Stimulated activated memory B cell treated with anti-CD40 and anti-IgM and Interleukin-4, amounts not matched to agents 10 μg/mL and 1 μg/mL and 100 μg/mL, for 72 hours (primary cell): ENCODE measurements around the gene CCNO.

Experiments
- ATAC-seq: fragments of 150-1000 bp; cut with Tn5 transposase; 2 replicates; pipeline ENCODE4 v1.10.0; 2021
- H3K27ac Mint-ChIP-seq: one replicate; pipeline ENCODE4 v1.8.0; 2022; ENCODE audit warnings: mild to moderate bottlenecking, mixed read lengths
- H3K27me3 Mint-ChIP-seq: one replicate; pipeline ENCODE4 v1.8.0; 2022; ENCODE audit warnings: mixed read lengths
- H3K36me3 Mint-ChIP-seq: one replicate; pipeline ENCODE4 v1.8.0; 2022; ENCODE audit warnings: mixed read lengths
- H3K4me1 Mint-ChIP-seq: one replicate; pipeline ENCODE4 v1.8.0; 2022; ENCODE audit warnings: mixed read lengths
- H3K4me3 Mint-ChIP-seq: one replicate; pipeline ENCODE4 v1.8.0; 2022; ENCODE audit warnings: mild to moderate bottlenecking, moderate library complexity, mixed read lengths
- H3K9me3 Mint-ChIP-seq: one replicate; pipeline ENCODE4 v1.8.0; 2022; ENCODE audit warnings: mixed read lengths

The CCNO gene

GRCh38 chr5:55188656-55189540 lies 44.5 kb downstream of the CCNO start:
- Mint-ChIP-seq H3K9me3 (no peaks in the 10 kb centered on the region), H3K4me3 (no peak overlapping the region), H3K27me3 (peaks cover 66% of the 10 kb centered on the region), H3K36me3 (no peaks in the 10 kb centered on the region), H3K27ac (no peak overlapping the region), H3K4me1 (no peaks in the 10 kb centered on the region)
- ATAC-seq: no peak

GRCh38 chr5:55187370-55187769 lies 46.0 kb downstream of the CCNO start:
- Mint-ChIP-seq H3K27ac (no peak overlapping the region), H3K27me3 (peaks cover 53% of the 10 kb centered on the region), H3K4me3 (no peak overlapping the region), H3K36me3 (no peaks in the 10 kb centered on the region), H3K9me3 (no peaks in the 10 kb centered on the region), H3K4me1 (no peaks in the 10 kb centered on the region)
- no peak for ATAC-seq
